CD4-positive, alpha-beta T cell treated with Interleukin-21 for 1 hour (primary cell): ENCODE results near the gene METRN.

Experiments used
- DNase-seq: peaks from one replicate; pipeline ENCODE4 v3.0.0-alpha.2; 2020

Gene METRN

DNA sequence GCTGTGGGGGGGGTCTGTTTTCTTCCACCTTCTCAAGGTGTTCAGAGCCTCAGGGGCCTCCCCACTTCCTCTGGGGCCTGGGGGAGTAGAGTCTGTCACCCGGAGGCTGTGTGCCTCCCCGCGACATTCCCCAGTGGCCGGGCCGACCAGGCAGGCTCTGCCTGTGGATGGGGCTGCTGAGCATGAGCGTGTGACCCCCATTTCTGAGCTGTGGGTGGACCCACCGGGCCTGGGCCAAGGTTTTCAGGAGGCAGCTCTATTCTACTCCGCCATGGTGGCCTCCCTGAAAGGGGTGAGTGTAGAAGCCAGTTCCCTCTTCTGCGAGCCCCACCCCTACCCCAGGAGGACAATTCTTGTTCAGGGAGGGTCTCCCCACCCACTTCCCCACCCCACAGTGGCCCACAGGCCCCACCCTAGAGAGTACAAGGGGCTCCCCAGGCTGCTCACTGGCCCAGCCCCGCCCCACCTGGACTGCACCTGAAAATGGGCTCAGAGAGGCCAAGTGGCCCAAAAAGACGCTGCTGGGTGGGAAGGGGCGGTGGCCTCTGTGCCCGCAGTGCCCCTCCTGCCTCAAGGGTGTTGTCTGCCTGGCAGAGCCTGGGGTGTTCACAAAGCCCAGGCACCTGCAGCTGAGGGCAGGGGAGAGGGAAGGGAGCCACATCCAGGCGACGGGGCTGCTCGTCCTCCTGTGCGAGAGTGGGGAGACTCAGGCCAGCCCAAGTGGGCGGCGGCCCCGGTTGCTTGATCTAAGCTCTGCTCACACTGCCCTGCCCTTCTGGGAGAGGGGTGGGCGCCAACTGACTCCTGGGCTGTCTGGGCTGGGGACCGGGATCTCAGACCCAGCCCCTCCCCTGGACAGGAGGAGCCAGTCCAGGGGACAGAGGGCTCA lies 47.0 kb downstream of the METRN start:
- DNase-seq, result no peak

GRCh38 chr16:762595-763268 lies 47.8 kb downstream of the METRN start:
- no peak for DNase-seq

GRCh38 chr16:763369-764183 lies 48.7 kb downstream of the METRN start:
- DNase-seq, result no peak

DNA sequence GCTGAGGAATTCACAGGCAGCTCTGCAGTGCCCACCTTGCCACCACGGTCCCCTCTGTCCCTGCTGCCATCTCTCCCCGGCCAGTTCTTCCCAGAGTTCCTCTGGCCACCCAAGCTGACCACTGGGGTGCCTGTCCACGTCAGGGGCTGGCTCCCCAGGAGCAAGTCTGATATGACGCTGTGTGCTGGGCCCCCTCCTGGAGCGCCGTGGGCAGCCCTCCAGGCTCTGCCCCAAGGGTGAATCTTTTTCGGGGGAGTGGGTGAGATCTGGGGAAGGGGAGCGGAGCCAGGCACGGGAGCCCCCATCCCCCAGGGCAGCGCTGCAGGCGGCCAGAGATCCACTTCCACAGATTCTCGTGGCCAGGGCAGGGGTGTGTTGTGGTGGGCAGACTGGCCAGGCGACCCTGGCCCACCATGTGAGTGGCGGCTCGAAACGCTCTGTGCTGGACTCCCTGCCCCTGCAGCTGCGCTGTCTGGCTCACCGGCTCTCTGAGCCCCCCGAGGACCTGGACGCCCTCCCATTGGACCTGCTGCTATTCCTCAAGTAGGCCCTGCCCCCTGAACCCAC lies 49.3 kb downstream of the METRN start:
- no peak for DNase-seq

GRCh38 chr16:764848-765487 lies 50.0 kb downstream of the METRN start:
- DNase-seq, result no peak

GRCh38 chr16:765488-765865 lies 50.6 kb downstream of the METRN start:
- no peak for DNase-seq

GRCh38 chr16:766008-766819 lies 51.3 kb downstream of the METRN start:
- DNase-seq, result no peak

DNA sequence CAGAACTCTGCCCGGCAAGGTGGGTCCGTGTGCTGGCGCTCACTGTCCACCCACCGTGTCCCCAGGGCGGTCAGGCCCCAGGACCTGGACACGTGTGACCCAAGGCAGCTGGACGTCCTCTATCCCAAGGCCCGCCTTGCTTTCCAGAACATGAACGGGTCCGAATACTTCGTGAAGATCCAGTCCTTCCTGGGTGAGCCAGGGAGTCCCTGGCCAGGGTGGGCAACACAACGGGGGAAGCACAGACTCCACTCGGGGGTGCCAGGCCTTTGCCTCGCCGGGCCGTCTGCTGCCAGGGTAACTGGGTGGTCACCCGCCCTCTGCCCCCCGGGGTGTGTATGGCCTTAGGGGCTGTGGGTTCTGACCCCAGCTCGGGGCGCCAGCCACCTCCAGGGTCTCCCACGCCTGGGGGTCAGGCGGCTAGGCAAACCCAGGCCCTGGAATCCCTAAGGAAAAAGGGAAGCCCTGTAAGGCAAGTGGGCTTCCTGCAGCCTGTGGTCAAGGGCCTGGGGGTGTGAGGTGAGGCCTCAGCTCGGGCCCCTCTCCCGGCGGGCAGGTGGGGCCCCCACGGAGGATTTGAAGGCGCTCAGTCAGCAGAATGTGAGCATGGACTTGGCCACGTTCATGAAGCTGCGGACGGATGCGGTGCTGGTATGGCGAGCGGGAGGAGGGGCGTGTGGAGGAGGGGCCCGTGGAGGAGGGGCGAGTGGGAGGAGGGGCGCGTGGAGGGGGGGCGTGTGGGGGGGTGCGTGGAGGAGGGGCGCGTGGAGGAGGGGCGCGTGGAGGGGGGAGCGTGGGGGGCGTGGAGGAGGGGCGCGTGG lies 52.1 kb downstream of the METRN start:
- no peak for DNase-seq

- DNase-seq, result no peak
Observed at GRCh38 chr16:767743-768235, 52.9 kb downstream of the METRN start.

DNA sequence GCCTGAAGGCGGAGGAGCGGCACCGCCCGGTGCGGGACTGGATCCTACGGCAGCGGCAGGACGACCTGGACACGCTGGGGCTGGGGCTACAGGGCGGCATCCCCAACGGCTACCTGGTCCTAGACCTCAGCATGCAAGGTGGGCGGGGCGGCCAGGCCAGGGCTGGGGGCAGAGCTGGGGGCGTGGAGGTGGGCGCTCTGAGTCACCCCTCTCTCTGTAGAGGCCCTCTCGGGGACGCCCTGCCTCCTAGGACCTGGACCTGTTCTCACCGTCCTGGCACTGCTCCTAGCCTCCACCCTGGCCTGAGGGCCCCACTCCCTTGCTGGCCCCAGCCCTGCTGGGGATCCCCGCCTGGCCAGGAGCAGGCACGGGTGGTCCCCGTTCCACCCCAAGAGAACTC lies 53.5 kb downstream of the METRN start:
- no peak for DNase-seq
